K562 (cell line): ENCODE data around the gene STK11. TPM values are rescaled to one million over a fixed set of nuclear protein-coding genes. Genes with fewer than 3 reads are reported as not detected.

Experiments used
- ARID1B ChIP-seq: fragments of 450-650 bp; IDR thresholded peaks from 2 replicates; pipeline ENCODE4 v1.6.1; 2016; ENCODE audit warnings: antibody characterized with exemption, mild to moderate bottlenecking, inconsistent platforms
- ATF2 ChIP-seq: sonication (generic); formaldehyde crosslinking; IDR thresholded peaks from 2 replicates; pipeline ENCODE4 v1.8.1; 2022; ENCODE audit warnings: missing genetic modification reagents
- BRD4 ChIP-seq: fragments of 200-600 bp; sonication (generic); IDR thresholded peaks from 2 replicates; pipeline ENCODE4 v1.6.1; 2017; ENCODE audit warnings: inconsistent platforms
- CBX3 ChIP-seq, 2 experiments: IDR thresholded peaks; 1 replicate in 1 of 2; 2 replicates in 1 of 2; pipeline ENCODE4 v1.6.1; 2012; ENCODE audit warnings: inconsistent platforms in 2 of 2, low read length in 2 of 2, borderline replicate concordance in 1 of 2, control low read depth in 1 of 2
- FOXJ2 ChIP-seq: fragments of 200-800 bp; sonication (Bioruptor generic); IDR thresholded peaks from 2 replicates; pipeline ENCODE4 v1.6.1; 2016; ENCODE audit warnings: missing genetic modification characterization, missing compliant biosample characterization
- FOXK1 ChIP-seq: sonication (generic); formaldehyde crosslinking; IDR thresholded peaks from 2 replicates; pipeline ENCODE4 v1.8.0; 2022; ENCODE audit warnings: missing genetic modification reagents, mild to moderate bottlenecking, borderline replicate concordance
- HMG20B ChIP-seq: fragments of 250-450 bp; sonication (Bioruptor Pico); IDR thresholded peaks from 2 replicates; pipeline ENCODE4 v1.5.0; 2021; ENCODE audit warnings: mild to moderate bottlenecking
- IRF1 ChIP-seq: sonication (generic); formaldehyde crosslinking; IDR thresholded peaks from 2 replicates; pipeline ENCODE4 v1.8.0; 2022; ENCODE audit warnings: missing genetic modification reagents, mild to moderate bottlenecking, borderline replicate concordance
- KDM5B ChIP-seq: fragments of 200-600 bp; sonication (generic); IDR thresholded peaks from 2 replicates; pipeline ENCODE4 v1.6.1; 2012; ENCODE audit warnings: low read depth, mild to moderate bottlenecking, moderate library complexity, low read length, control low read depth, inconsistent platforms; ENCODE audit not compliant: insufficient replicate concordance
- MBD2 ChIP-seq: sonication (generic); IDR thresholded peaks from 2 replicates; pipeline ENCODE4 v1.6.1; 2016; ENCODE audit warnings: low read depth, borderline replicate concordance
- MECOM ChIP-seq: fragments of 250-450 bp; sonication (Bioruptor Pico); IDR thresholded peaks from 2 replicates; pipeline ENCODE4 v1.8.0; 2022; ENCODE audit warnings: inconsistent platforms
- MEF2A ChIP-seq: IDR thresholded peaks from 2 replicates; pipeline ENCODE4 v1.6.1; 2011; ENCODE audit warnings: low read depth, mild to moderate bottlenecking, low read length, moderate library complexity; ENCODE audit not compliant: control insufficient read depth
- MIER1 ChIP-seq: fragments of 450-650 bp; IDR thresholded peaks from 2 replicates; pipeline ENCODE4 v1.6.1; 2016; ENCODE audit warnings: antibody characterized with exemption, mild to moderate bottlenecking, low read depth
- MTA3 ChIP-seq: fragments of 450-650 bp; formaldehyde crosslinking; IDR thresholded peaks from 2 replicates; pipeline ENCODE4 v1.6.1; 2017; ENCODE audit warnings: mild to moderate bottlenecking, borderline replicate concordance
- MXI1 ChIP-seq: IDR thresholded peaks from 2 replicates; pipeline ENCODE4 v1.6.1; 2011; ENCODE audit warnings: low read depth, mild to moderate bottlenecking, improper control_type of control experiment, low read length
- NUFIP1 ChIP-seq: fragments of 450-650 bp; IDR thresholded peaks from 2 replicates; pipeline ENCODE4 v1.6.1; 2018; ENCODE audit not compliant: partially characterized antibody
- POLR2AphosphoS5 ChIP-seq: IDR thresholded peaks from 2 replicates; pipeline ENCODE4 v1.6.1; 2011; ENCODE audit warnings: mild to moderate bottlenecking, low read depth, low read length, moderate library complexity; ENCODE audit not compliant: control insufficient read depth, insufficient read depth
- POU5F1 ChIP-seq: fragments of 150-350 bp; IDR thresholded peaks from 2 replicates; pipeline ENCODE4 v1.6.1; 2014; ENCODE audit warnings: borderline replicate concordance, low read length, low read depth, mild to moderate bottlenecking; ENCODE audit not compliant: partially characterized antibody
- RBM14 ChIP-seq: fragments of 200-400 bp; formaldehyde crosslinking; IDR thresholded peaks from 2 replicates; pipeline ENCODE4 v1.6.1; 2018; ENCODE audit warnings: low read depth, mild to moderate bottlenecking, low read length, moderate library complexity, borderline replicate concordance; ENCODE audit not compliant: insufficient read depth
- SMARCA4 ChIP-seq: fragments of 450-650 bp; IDR thresholded peaks from 2 replicates; pipeline ENCODE4 v1.6.1; 2016
- SNIP1 ChIP-seq: fragments of 450-650 bp; IDR thresholded peaks from 2 replicates; pipeline ENCODE4 v1.7.1; 2017; ENCODE audit warnings: low read depth, mild to moderate bottlenecking
- STAT5A ChIP-seq: IDR thresholded peaks from 2 replicates; pipeline ENCODE4 v1.6.1; 2012; ENCODE audit warnings: low read length, inconsistent platforms, borderline replicate concordance
- TRIM24 ChIP-seq, 2 experiments: fragments of 450-650 bp; IDR thresholded peaks; 2 replicates each; pipeline ENCODE4 v1.6.1; 2016
- ZC3H11A ChIP-seq: IDR thresholded peaks from 2 replicates; pipeline ENCODE4 v1.6.1; 2012; ENCODE audit warnings: low read depth, low read length, improper control_type of control experiment
- ZKSCAN1 ChIP-seq: fragments of 150-350 bp; IDR thresholded peaks from 2 replicates; pipeline ENCODE4 v1.6.1; 2016; ENCODE audit warnings: low read depth, low read length
- ZNF23 ChIP-seq: fragments of 250-450 bp; sonication (Bioruptor Pico); IDR thresholded peaks from 2 replicates; pipeline ENCODE4 v1.4.0; 2020; ENCODE audit warnings: mild to moderate bottlenecking
- ZNF764 ChIP-seq: fragments of 250-450 bp; sonication (Bioruptor Pico); IDR thresholded peaks from 2 replicates; pipeline ENCODE4 v1.4.0; 2020; ENCODE audit warnings: low read depth, mild to moderate bottlenecking, moderate library complexity
- ZNF830 ChIP-seq: fragments of 250-450 bp; sonication (Bioruptor Pico); IDR thresholded peaks from 2 replicates; pipeline ENCODE4 v1.5.0; 2021; ENCODE audit warnings: mild to moderate bottlenecking
- ZZZ3 ChIP-seq: fragments of 450-650 bp; IDR thresholded peaks from 2 replicates; pipeline ENCODE4 v1.6.1; 2016; ENCODE audit warnings: antibody characterized with exemption, mild to moderate bottlenecking, moderate library complexity
- polyA plus RNA-seq, 8 experiments: library from polyadenylated mRNA; depleted of rRNA in 4 of 8; stranded (reverse) in 5 of 8; unstranded in 3 of 8; fragments of >200 nt; fragmentation: Nextera tagmentation in 2 of 8; fragmentation: Illumina TruSeq in 1 of 8; extraction: Ambion mirVana in 2 of 8; extraction: Trizol in 1 of 8; gene quantifications; 2 replicates each; pipeline versions ENCODE4 v1.2.1 to v1.2.3, GENCODE V29; 2011 to 2014; ENCODE audit warnings: inconsistent platforms in 1 of 8, missing spikeins in 1 of 8
- total RNA-seq, 7 experiments: library from RNA; depleted of rRNA in 6 of 7; stranded (reverse); fragments of >200 nt in 6 of 7; fragmentation: Illumina TruSeq in 2 of 7; extraction: Trizol in 2 of 7; gene quantifications; 2 replicates each; pipeline versions ENCODE4 v1.2.1 to v1.2.3, GENCODE V29; 2011 to 2021; ENCODE audit warnings: low replicate concordance in 1 of 7

Gene STK11
- total and polyA plus RNA-seq, 9 of the 15 experiments (the other 6 are each of a cell fraction or from before 2014, with no cell fraction given): 0.15 to 96.5 (median 31.7) TPM

GRCh38 chr19:1173845-1174809 is 31.5 kb upstream of the STK11 start, which contains the start of gene SBNO2 (continued):
- TF ChIP-seq BRD4 (no peak), ZNF830 (no peak), RBM14 (no peak), SMARCA4 (no peak), MEF2A (no peak), NUFIP1 (no peak), ARID1B (peak; percentile 40), MECOM (CRISPR knock-in tag) (no peak), MBD2 (peak; percentile 51; the same call in 1 of the 2 replicates), ZKSCAN1 (no peak), STAT5A (no peak), MXI1 (0 out of 2 replicates have a peak, but pooled peaks have one; percentile 50), MTA3 (peak; percentile 51; the same call in 1 of the 2 replicates), ZNF764 (CRISPR knock-in tag) (peak; percentile 62; the same call in 1 of the 2 replicates), TRIM24 (IDR thresholded peaks at IDR 0.05) (0 out of 4 replicates have a peak, but pooled peaks of 1 of the 2 experiments have one; percentile 10), ATF2 (no peak), FOXJ2 (no peak), POLR2AphosphoS5 (peak; percentile 84), HMG20B (no peak), ZC3H11A (no peak), POU5F1 (no peak), IRF1 (no peak), ZZZ3 (no peak), KDM5B (peak; percentile 87), MIER1 (no peak), SNIP1 (no peak), CBX3 (IDR thresholded peaks at IDR 0.05; ENCODE audit: borderline replicate concordance in 1 of 2, low read length in 2 of 2) (0 out of 3 replicates have a peak, but pooled peaks of 1 of the 2 experiments have one; percentile 25), FOXK1 (CRISPR knock-in tag) (no peak), ZNF23 (CRISPR knock-in tag) (no peak)
